D721Med (cell line): ENCODE data around the gene RSPH1.

Source experiments
- DNase-seq: peaks from one replicate; pipeline ENCODE4 v3.0.0; 2011; ENCODE audit warnings: low spot score; ENCODE audit not compliant: insufficient read length
- FAIRE-seq: peaks from 2 replicates; lab custom pipeline; 2011; peaks lifted over from hg19 to GRCh38; lab: Jason Lieb, UNC
- CTCF ChIP-seq: IDR thresholded peaks from 2 replicates; pipeline ENCODE4 v1.5.1; 2012; ENCODE audit warnings: mild to moderate bottlenecking, control low read depth; ENCODE audit not compliant: insufficient read depth; ENCODE audit errors: missing control alignments

The RSPH1 gene

GRCh38 chr21:42454786-42455185 lies 41.2 kb downstream of the RSPH1 start:
- FAIRE-seq (no peak), DNase-seq (no peak)
- no peak for TF ChIP-seq CTCF

- FAIRE-seq (no peak), DNase-seq (no peak)
- TF ChIP-seq CTCF: no peak
Measured at GRCh38 chr21:42453986-42454570, 41.9 kb downstream of the RSPH1 start.

- no peak for TF ChIP-seq CTCF
- FAIRE-seq (no peak), DNase-seq (no peak)
Measured at GRCh38 chr21:42453224-42453985, 42.6 kb downstream of the RSPH1 start.

DNA sequence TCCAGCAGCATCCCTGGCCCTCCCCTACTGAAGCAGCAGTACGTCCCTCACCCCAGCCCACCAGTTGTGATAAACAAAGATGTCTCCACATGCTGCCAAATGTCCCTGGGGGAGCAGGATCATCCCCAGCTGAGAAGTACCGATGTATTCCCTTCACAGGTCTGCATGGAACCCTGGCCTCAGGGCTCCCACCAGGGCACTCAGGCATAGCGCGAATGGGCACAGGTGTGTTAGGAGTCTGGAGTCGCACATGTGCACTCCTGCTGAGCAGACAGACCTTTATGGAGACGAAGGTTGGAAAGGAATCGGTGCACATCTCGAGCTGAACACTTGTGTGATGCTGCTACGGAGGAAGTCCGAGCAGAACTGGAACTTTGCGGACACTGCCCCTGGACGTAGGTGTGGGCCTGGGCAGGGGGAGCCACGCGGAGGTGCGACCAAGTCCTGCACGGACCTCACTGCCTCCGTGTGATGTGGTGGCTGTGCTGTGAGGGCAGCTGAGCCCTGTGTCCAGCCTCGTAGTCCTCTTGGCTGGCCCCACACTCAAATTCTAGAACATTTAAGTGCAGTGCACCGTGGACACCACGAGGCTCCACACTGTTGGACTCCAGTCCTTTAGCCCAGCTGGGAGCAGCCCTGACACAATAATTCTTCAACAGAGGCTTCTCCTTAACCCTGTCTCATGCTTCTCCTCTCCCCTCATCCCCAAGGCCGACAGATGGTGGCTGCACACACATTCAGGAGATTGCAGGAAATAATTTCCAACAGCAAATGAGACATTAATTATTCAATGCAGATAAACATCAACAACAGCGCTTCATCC lies 43.4 kb downstream of the RSPH1 start:
- DNase-seq (no peak), FAIRE-seq (no peak)
- TF ChIP-seq CTCF: no peak

- DNase-seq: no peak
- TF ChIP-seq CTCF: no peak
- no peak for FAIRE-seq
Measured at GRCh38 chr21:42451941-42452340, 44.1 kb downstream of the RSPH1 start.

- no peak for DNase-seq
- FAIRE-seq: no peak
- no peak for TF ChIP-seq CTCF
Measured at GRCh38 chr21:42448686-42449085, 47.3 kb downstream of the RSPH1 start.
